PC-9 (cell line): ENCODE data around the gene TIA1.

Source experiments
- EZH2 ChIP-seq: fragments of 200-600 bp; sonication (generic); IDR thresholded peaks from 2 replicates; pipeline ENCODE4 v1.8.0; 2017; ENCODE audit warnings: antibody characterized with exemption, low read depth
- TF ChIP-seq, protein P1 (sequence below): fragments of 200-600 bp; sonication (generic); conservative IDR thresholded peaks from 2 replicates; pipeline ENCODE4 v1.6.1; 2017; ENCODE audit warnings: mixed run types, antibody characterized with exemption, mild to moderate bottlenecking, moderate library complexity

DNA sequence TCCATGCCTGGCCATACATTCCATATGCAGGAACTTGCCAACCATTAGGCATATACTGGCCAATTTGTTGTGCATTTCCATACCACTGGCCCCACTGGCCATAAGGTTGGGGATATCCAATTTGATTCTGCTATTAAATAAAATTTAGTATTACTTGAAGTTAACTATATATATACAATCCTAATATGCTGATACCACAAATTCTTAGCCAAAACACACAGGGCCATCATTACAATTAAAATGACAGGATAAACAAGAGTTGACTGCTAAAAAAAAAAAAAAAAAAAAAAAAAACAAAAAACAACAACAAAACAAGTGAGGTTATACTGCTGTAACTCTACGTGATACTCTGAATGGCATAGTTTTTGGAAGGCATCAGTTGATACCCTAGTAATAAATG, 34.1 kb downstream of the TIA1 start:
- TF ChIP-seq, protein P1, sequence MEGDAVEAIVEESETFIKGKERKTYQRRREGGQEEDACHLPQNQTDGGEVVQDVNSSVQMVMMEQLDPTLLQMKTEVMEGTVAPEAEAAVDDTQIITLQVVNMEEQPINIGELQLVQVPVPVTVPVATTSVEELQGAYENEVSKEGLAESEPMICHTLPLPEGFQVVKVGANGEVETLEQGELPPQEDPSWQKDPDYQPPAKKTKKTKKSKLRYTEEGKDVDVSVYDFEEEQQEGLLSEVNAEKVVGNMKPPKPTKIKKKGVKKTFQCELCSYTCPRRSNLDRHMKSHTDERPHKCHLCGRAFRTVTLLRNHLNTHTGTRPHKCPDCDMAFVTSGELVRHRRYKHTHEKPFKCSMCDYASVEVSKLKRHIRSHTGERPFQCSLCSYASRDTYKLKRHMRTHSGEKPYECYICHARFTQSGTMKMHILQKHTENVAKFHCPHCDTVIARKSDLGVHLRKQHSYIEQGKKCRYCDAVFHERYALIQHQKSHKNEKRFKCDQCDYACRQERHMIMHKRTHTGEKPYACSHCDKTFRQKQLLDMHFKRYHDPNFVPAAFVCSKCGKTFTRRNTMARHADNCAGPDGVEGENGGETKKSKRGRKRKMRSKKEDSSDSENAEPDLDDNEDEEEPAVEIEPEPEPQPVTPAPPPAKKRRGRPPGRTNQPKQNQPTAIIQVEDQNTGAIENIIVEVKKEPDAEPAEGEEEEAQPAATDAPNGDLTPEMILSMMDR = no peak
- no peak for TF ChIP-seq EZH2
